Effector memory CD8-positive, alpha-beta T cell (primary cell): ENCODE data around the gene CFAP99.

Experiments
- ATAC-seq: fragments of 150-1000 bp; cut with Tn5 transposase; replicated peaks from 2 replicates; pipeline ENCODE4 v1.10.0; 2021; ENCODE audit warnings: mild to moderate bottlenecking, moderate library complexity
- DNase-seq, 3 experiments: peaks; one replicate each; pipeline ENCODE4 v3.0.0; 2021
- H3K27ac Mint-ChIP-seq, 2 donors: one replicate each; pipeline ENCODE4 v1.8.0; 2022; ENCODE audit warnings: mild to moderate bottlenecking in 2 of 2, mixed read lengths in 2 of 2, moderate library complexity in 2 of 2
- H3K27me3 Mint-ChIP-seq, 2 donors: one replicate each; pipeline ENCODE4 v1.8.0; 2022; ENCODE audit warnings: mixed read lengths in 2 of 2
- H3K36me3 Mint-ChIP-seq: one replicate; pipeline ENCODE4 v1.8.0; 2022; ENCODE audit warnings: mild to moderate bottlenecking, moderate library complexity, mixed read lengths; ENCODE audit not compliant: insufficient read depth
- H3K4me1 Mint-ChIP-seq, 2 donors: one replicate each; pipeline ENCODE4 v1.8.0; 2022; ENCODE audit warnings: low read depth in 2 of 2, mixed read lengths in 2 of 2
- H3K4me3 Mint-ChIP-seq, 2 donors: one replicate each; pipeline ENCODE4 v1.8.0; 2022; ENCODE audit warnings: mild to moderate bottlenecking in 2 of 2, mixed read lengths in 2 of 2, moderate library complexity in 2 of 2
- H3K9me3 Mint-ChIP-seq, 2 donors: one replicate each; pipeline ENCODE4 v1.8.0; 2022; ENCODE audit warnings: mixed read lengths in 2 of 2

The CFAP99 gene

GRCh38 chr4:2384245-2384644 is 34.5 kb upstream of the CFAP99 start:
- Mint-ChIP-seq H3K27ac (peak overlapping the region; percentile 69 to 73), H3K4me1 (peaks cover 28 to 36% of the 10 kb centered on the region in 2 donors), H3K4me3 (no peak overlapping the region), H3K9me3 (no peaks in the 10 kb centered on the region), H3K27me3 (no peaks in the 10 kb centered on the region), H3K36me3 (peaks cover 24% of the 10 kb centered on the region)
- no peak for ATAC-seq
- DNase-seq: no peak

- no peak overlapping the region for H3K4me3 Mint-ChIP-seq
- H3K9me3 Mint-ChIP-seq: no peaks in the 10 kb centered on the region
- H3K27me3 Mint-ChIP-seq: no peaks in the 10 kb centered on the region
- H3K4me1 Mint-ChIP-seq: peaks cover 27 to 40% of the 10 kb centered on the region in 2 donors
- H3K27ac Mint-ChIP-seq: peak overlapping the region; percentile 25 to 69
- H3K36me3 Mint-ChIP-seq: peaks cover 30% of the 10 kb centered on the region
- ATAC-seq (no peak), DNase-seq (no peak)
Observed at GRCh38 chr4:2385516-2385915, 33.2 kb upstream of the CFAP99 start.

GRCh38 chr4:2386717-2387116 is 32.0 kb upstream of the CFAP99 start:
- Mint-ChIP-seq H3K27me3 (no peaks in the 10 kb centered on the region), H3K27ac (no peak overlapping the region), H3K36me3 (peaks cover 31% of the 10 kb centered on the region), H3K4me1 (peaks cover 28 to 49% of the 10 kb centered on the region in 2 donors), H3K9me3 (no peaks in the 10 kb centered on the region), H3K4me3 (no peak overlapping the region)
- no peak for DNase-seq
- no peak for ATAC-seq

GRCh38 chr4:2387218-2387617 is 31.5 kb upstream of the CFAP99 start:
- ATAC-seq (no peak), DNase-seq (no peak)
- H3K27me3 Mint-ChIP-seq: no peaks in the 10 kb centered on the region
- H3K4me3 Mint-ChIP-seq: no peak overlapping the region
- peaks cover 28 to 52% of the 10 kb centered on the region in 2 donors for H3K4me1 Mint-ChIP-seq
- no peaks in the 10 kb centered on the region for H3K9me3 Mint-ChIP-seq
- peaks cover 31% of the 10 kb centered on the region for H3K36me3 Mint-ChIP-seq
- H3K27ac Mint-ChIP-seq: peak overlapping the region in 1 of 2 donors; percentile 49

- H3K4me1 Mint-ChIP-seq: peaks cover 28 to 57% of the 10 kb centered on the region in 2 donors
- no peaks in the 10 kb centered on the region for H3K9me3 Mint-ChIP-seq
- peaks cover 31% of the 10 kb centered on the region for H3K36me3 Mint-ChIP-seq
- peak overlapping the region; percentile 49 to 66 for H3K27ac Mint-ChIP-seq
- ATAC-seq: no peak
- DNase-seq: no peak
- H3K27me3 Mint-ChIP-seq: no peaks in the 10 kb centered on the region
- no peak overlapping the region for H3K4me3 Mint-ChIP-seq
Observed at GRCh38 chr4:2387829-2388228, 30.9 kb upstream of the CFAP99 start.

GRCh38 chr4:2388429-2389182 is 30.1 kb upstream of the CFAP99 start:
- Mint-ChIP-seq H3K36me3 (peaks cover 35% of the 10 kb centered on the region), H3K9me3 (no peaks in the 10 kb centered on the region), H3K27me3 (no peaks in the 10 kb centered on the region), H3K27ac (peak overlapping the region; percentile 46 to 66), H3K4me3 (no peak overlapping the region), H3K4me1 (peaks cover 31 to 60% of the 10 kb centered on the region in 2 donors)
- DNase-seq (no peak), ATAC-seq (no peak)

GRCh38 chr4:2389691-2390090 is 29.1 kb upstream of the CFAP99 start:
- H3K4me1 Mint-ChIP-seq: peaks cover 42 to 60% of the 10 kb centered on the region in 2 donors
- no peak for DNase-seq
- H3K36me3 Mint-ChIP-seq: peaks cover 40% of the 10 kb centered on the region
- peak overlapping the region in 1 of 2 donors; percentile 46 for H3K27ac Mint-ChIP-seq
- no peaks in the 10 kb centered on the region for H3K27me3 Mint-ChIP-seq
- no peaks in the 10 kb centered on the region for H3K9me3 Mint-ChIP-seq
- no peak overlapping the region for H3K4me3 Mint-ChIP-seq
- no peak for ATAC-seq

GRCh38 chr4:2390146-2390545 is 28.6 kb upstream of the CFAP99 start:
- no peak for DNase-seq
- Mint-ChIP-seq H3K36me3 (peaks cover 45% of the 10 kb centered on the region), H3K4me3 (no peak overlapping the region), H3K9me3 (no peaks in the 10 kb centered on the region), H3K4me1 (peaks cover 46 to 63% of the 10 kb centered on the region in 2 donors), H3K27ac (no peak overlapping the region), H3K27me3 (no peaks in the 10 kb centered on the region)
- no peak for ATAC-seq

GRCh38 chr4:2390784-2391421 is 27.9 kb upstream of the CFAP99 start:
- no peaks in the 10 kb centered on the region for H3K27me3 Mint-ChIP-seq
- H3K4me1 Mint-ChIP-seq: peaks cover 45 to 59% of the 10 kb centered on the region in 2 donors
- ATAC-seq: no peak
- H3K36me3 Mint-ChIP-seq: peaks cover 51% of the 10 kb centered on the region
- H3K4me3 Mint-ChIP-seq: no peak overlapping the region
- DNase-seq: no peak
- H3K27ac Mint-ChIP-seq: peak overlapping the region; percentile 54 to 87
- H3K9me3 Mint-ChIP-seq: no peaks in the 10 kb centered on the region

- Mint-ChIP-seq H3K27me3 (no peaks in the 10 kb centered on the region), H3K9me3 (no peaks in the 10 kb centered on the region), H3K4me1 (peaks cover 46 to 64% of the 10 kb centered on the region in 2 donors), H3K27ac (peak overlapping the region; percentile 77 to 85), H3K36me3 (peaks cover 47% of the 10 kb centered on the region), H3K4me3 (peak overlapping the region; percentile 54 to 60)
- peak; percentile 45 for ATAC-seq
- no peak for DNase-seq
Observed at GRCh38 chr4:2393353-2394270, 25.1 kb upstream of the CFAP99 start.

GRCh38 chr4:2394528-2394927 is 24.2 kb upstream of the CFAP99 start:
- peaks cover 53% of the 10 kb centered on the region for H3K36me3 Mint-ChIP-seq
- DNase-seq: no peak
- peak overlapping the region in 1 of 2 donors; percentile 60 for H3K4me3 Mint-ChIP-seq
- H3K27ac Mint-ChIP-seq: peak overlapping the region; percentile 77 to 85
- H3K9me3 Mint-ChIP-seq: no peaks in the 10 kb centered on the region
- no peak for ATAC-seq
- H3K27me3 Mint-ChIP-seq: no peaks in the 10 kb centered on the region
- peaks cover 43 to 65% of the 10 kb centered on the region in 2 donors for H3K4me1 Mint-ChIP-seq

- Mint-ChIP-seq H3K27me3 (no peaks in the 10 kb centered on the region), H3K9me3 (no peaks in the 10 kb centered on the region), H3K27ac (peak overlapping the region; percentile 63 to 77), H3K4me3 (peak overlapping the region in 1 of 2 donors; percentile 29), H3K4me1 (peaks cover 43 to 64% of the 10 kb centered on the region in 2 donors), H3K36me3 (peaks cover 49% of the 10 kb centered on the region)
- ATAC-seq (no peak), DNase-seq (no peak)
Observed at GRCh38 chr4:2395038-2395437, 23.7 kb upstream of the CFAP99 start.

GRCh38 chr4:2395584-2395983 is 23.2 kb upstream of the CFAP99 start:
- no peak for DNase-seq
- ATAC-seq: no peak
- Mint-ChIP-seq H3K9me3 (no peaks in the 10 kb centered on the region), H3K27me3 (no peaks in the 10 kb centered on the region), H3K4me1 (peaks cover 47 to 69% of the 10 kb centered on the region in 2 donors), H3K4me3 (peak overlapping the region in 1 of 2 donors; percentile 29), H3K27ac (peak overlapping the region in 1 of 2 donors; percentile 63), H3K36me3 (peaks cover 51% of the 10 kb centered on the region)
